ENCODE data around the gene ILK. TPM values are rescaled to one million over a fixed set of nuclear protein-coding genes. Genes with fewer than 3 reads are reported as not detected.

Gene ILK
- total and polyA plus RNA-seq, 10 of the 15 experiments (the other 5 are each of a cell fraction or from before 2014, with no cell fraction given): 51.8 to 163 (median 92.0) TPM

- TF ChIP-seq, protein P1, sequence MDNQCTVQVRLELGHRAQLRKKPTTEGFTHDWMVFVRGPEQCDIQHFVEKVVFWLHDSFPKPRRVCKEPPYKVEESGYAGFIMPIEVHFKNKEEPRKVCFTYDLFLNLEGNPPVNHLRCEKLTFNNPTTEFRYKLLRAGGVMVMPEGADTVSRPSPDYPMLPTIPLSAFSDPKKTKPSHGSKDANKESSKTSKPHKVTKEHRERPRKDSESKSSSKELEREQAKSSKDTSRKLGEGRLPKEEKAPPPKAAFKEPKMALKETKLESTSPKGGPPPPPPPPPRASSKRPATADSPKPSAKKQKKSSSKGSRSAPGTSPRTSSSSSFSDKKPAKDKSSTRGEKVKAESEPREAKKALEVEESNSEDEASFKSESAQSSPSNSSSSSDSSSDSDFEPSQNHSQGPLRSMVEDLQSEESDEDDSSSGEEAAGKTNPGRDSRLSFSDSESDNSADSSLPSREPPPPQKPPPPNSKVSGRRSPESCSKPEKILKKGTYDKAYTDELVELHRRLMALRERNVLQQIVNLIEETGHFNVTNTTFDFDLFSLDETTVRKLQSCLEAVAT (IDR thresholded peaks at IDR 0.05): no peak
- no peak for TF ChIP-seq MXI1 (IDR thresholded peaks at IDR 0.05; ENCODE audit: low read depth, low read length)
- TF ChIP-seq SRF (IDR thresholded peaks at IDR 0.05; ENCODE audit: low read depth in 2 of 2, low read length in 2 of 2): no peak
- no peak for TF ChIP-seq SP1 (IDR thresholded peaks at IDR 0.05; ENCODE audit: low read depth, low read length)
- TF ChIP-seq ZNF687 (IDR thresholded peaks at IDR 0.05): no peak
- peak in 1 of 2 experiments; percentile 32; a peak in 1 of 4 replicates for TF ChIP-seq IKZF2 (IDR thresholded peaks at IDR 0.05)
- TF ChIP-seq MTA2 (IDR thresholded peaks at IDR 0.05; ENCODE audit: low read depth): no peak
- peak; percentile 4; the same call in 1 of the 2 replicates for TF ChIP-seq IKZF1 (conservative IDR thresholded peaks at IDR 0.05)
- TF ChIP-seq, protein P2, sequence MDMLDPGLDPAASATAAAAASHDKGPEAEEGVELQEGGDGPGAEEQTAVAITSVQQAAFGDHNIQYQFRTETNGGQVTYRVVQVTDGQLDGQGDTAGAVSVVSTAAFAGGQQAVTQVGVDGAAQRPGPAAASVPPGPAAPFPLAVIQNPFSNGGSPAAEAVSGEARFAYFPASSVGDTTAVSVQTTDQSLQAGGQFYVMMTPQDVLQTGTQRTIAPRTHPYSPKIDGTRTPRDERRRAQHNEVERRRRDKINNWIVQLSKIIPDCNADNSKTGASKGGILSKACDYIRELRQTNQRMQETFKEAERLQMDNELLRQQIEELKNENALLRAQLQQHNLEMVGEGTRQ (IDR thresholded peaks at IDR 0.05; ENCODE audit: borderline replicate concordance, low read depth, low read length): no peak
- no peak for TF ChIP-seq TARDBP (IDR thresholded peaks at IDR 0.05; ENCODE audit: borderline replicate concordance)
- peak; percentile 81; the same call in 1 of the 2 replicates for TF ChIP-seq SPI1 (IDR thresholded peaks at IDR 0.05; ENCODE audit: borderline replicate concordance, insufficient read depth, low read depth, low read length)
- no peak for TF ChIP-seq HDGF (IDR thresholded peaks at IDR 0.05)
- TF ChIP-seq NFYA (IDR thresholded peaks at IDR 0.05; ENCODE audit: borderline replicate concordance, low read depth, low read length): no peak
- 0 out of 2 replicates have a peak, but pooled peaks have one; percentile 28 for TF ChIP-seq BACH1 (IDR thresholded peaks at IDR 0.05; ENCODE audit: borderline replicate concordance)
- no peak; the same call in 1 of the 2 replicates for TF ChIP-seq POLR2A (IDR thresholded peaks at IDR 0.05; ENCODE audit: low read depth, low read length)
- TF ChIP-seq BCL3 (IDR thresholded peaks at IDR 0.05; ENCODE audit: borderline replicate concordance, insufficient read depth, low read depth, low read length, poor library complexity, severe bottlenecking): no peak
- peak; percentile 57; the same call in 1 of the 2 replicates for TF ChIP-seq BCL11A (IDR thresholded peaks at IDR 0.05; ENCODE audit: low read depth, low read length)
- no peak for TF ChIP-seq NRF1 (conservative IDR thresholded peaks at IDR 0.05; ENCODE audit: low read depth, low read length)
- TF ChIP-seq YY1 (IDR thresholded peaks at IDR 0.05; ENCODE audit: low read depth, low read length): no peak
- no peak for TF ChIP-seq BRCA1 (IDR thresholded peaks at IDR 0.05; ENCODE audit: low read depth, low read length)
- TF ChIP-seq PAX5 (IDR thresholded peaks at IDR 0.05; ENCODE audit: borderline replicate concordance, low read depth, low read length): no peak
- TF ChIP-seq NR2F1 (conservative IDR thresholded peaks at IDR 0.05): 0 out of 2 replicates have a peak, but pooled peaks have one; percentile 38
- TF ChIP-seq HDAC2 (IDR thresholded peaks at IDR 0.05): no peak
- TF ChIP-seq POU2F2 (IDR thresholded peaks at IDR 0.05; ENCODE audit: borderline replicate concordance, low read depth, low read length): peak; percentile 61; the same call in 1 of the 3 replicates
Measured at GRCh38 chr11:6618117-6619003, 14.8 kb downstream of the ILK start (continued).

Data from GM12878 (cell line).